Mesothelial cell of epicardium (in vitro differentiated cells): ENCODE measurements around the gene HDGFL1. TPM values are rescaled to one million over a fixed set of nuclear protein-coding genes. Genes with fewer than 3 reads are reported as not detected.

Source experiments
- DNase-seq, 2 experiments: peaks; one replicate each; pipeline ENCODE4 v3.0.0; 2021; ENCODE audit warnings: low spot score in 2 of 2; ENCODE audit not compliant: unreplicated experiment in 2 of 2
- H3K27ac Mint-ChIP-seq: 2 replicates; pipeline ENCODE4 v1.8.0; 2021; ENCODE audit warnings: mixed read lengths
- H3K27me3 Mint-ChIP-seq: 2 replicates; pipeline ENCODE4 v1.8.0; 2021; ENCODE audit warnings: low read depth, mixed read lengths
- H3K36me3 Mint-ChIP-seq: 2 replicates; pipeline ENCODE4 v1.8.0; 2021; ENCODE audit warnings: mixed read lengths
- H3K4me1 Mint-ChIP-seq: 2 replicates; pipeline ENCODE4 v1.8.0; 2021; ENCODE audit warnings: mixed read lengths
- H3K4me3 Mint-ChIP-seq: 2 replicates; pipeline ENCODE4 v1.8.0; 2021; ENCODE audit warnings: mild to moderate bottlenecking, moderate library complexity, mixed read lengths
- H3K9me3 Mint-ChIP-seq: 2 replicates; pipeline ENCODE4 v1.8.0; 2021; ENCODE audit warnings: mixed read lengths
- CTCF ChIP-seq: fragments of 200-600 bp; sonication (generic); IDR thresholded peaks from one replicate; pipeline ENCODE4 v1.5.0; 2021; ENCODE audit warnings: antibody characterized with exemption; ENCODE audit not compliant: unreplicated experiment
- total RNA-seq: library from RNA; stranded (reverse); gene quantifications from 3 replicates; pipeline ENCODE4 v1.2.1, GENCODE V29; 2021

HDGFL1 gene
- total RNA-seq, 1 donor from 2014 or later = 0.09 TPM

- H3K9me3 Mint-ChIP-seq = peaks cover 13% of the 10 kb centered on the region
Measured at GRCh38 chr6:22601984-22602383, 32.6 kb downstream of the HDGFL1 start.

DNA sequence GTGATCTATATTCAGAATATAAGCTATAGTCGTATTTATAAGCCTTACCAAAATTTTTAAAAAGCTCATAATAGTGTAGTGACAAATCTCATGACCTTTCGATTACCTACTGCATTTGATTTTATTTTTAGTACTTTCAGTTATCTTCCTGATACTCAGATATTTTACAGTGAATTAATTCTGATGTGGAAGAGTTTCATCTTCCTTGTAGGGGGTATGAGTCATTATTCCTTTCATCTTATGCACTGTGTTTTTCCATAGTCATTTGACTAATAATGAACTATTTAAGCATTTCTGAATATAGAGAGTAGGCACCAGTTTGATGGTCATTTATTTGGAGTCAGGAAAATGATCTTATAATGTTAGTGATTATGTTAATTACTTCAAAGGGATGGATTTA, 36.4 kb downstream of the HDGFL1 start:
- H3K36me3 Mint-ChIP-seq = peaks cover 11% of the 10 kb centered on the region
- H3K27ac Mint-ChIP-seq = no peak overlapping the region
- DNase-seq = no peak
- no peak for TF ChIP-seq CTCF
- H3K27me3 Mint-ChIP-seq = no peaks in the 10 kb centered on the region
- peaks cover 14% of the 10 kb centered on the region for H3K4me1 Mint-ChIP-seq
- no peak overlapping the region for H3K4me3 Mint-ChIP-seq
- H3K9me3 Mint-ChIP-seq = peaks cover 11% of the 10 kb centered on the region

More at GRCh38 chr6:22601984-22602383, 32.6 kb downstream of the HDGFL1 start:
- Mint-ChIP-seq H3K4me3 (no peak overlapping the region), H3K27ac (no peak overlapping the region), H3K4me1 (peaks cover 32% of the 10 kb centered on the region), H3K27me3 (no peaks in the 10 kb centered on the region), H3K36me3 (peaks cover 13% of the 10 kb centered on the region)
- DNase-seq = no peak
- no peak for TF ChIP-seq CTCF

GRCh38 chr6:22610127-22610526, 40.8 kb downstream of the HDGFL1 start:
- H3K4me1 Mint-ChIP-seq = peaks cover 45% of the 10 kb centered on the region
- H3K27me3 Mint-ChIP-seq = no peaks in the 10 kb centered on the region
- no peak for TF ChIP-seq CTCF
- H3K4me3 Mint-ChIP-seq = no peak overlapping the region
- H3K36me3 Mint-ChIP-seq = no peaks in the 10 kb centered on the region
- no peak for DNase-seq
- peaks cover 3% of the 10 kb centered on the region for H3K9me3 Mint-ChIP-seq
- no peak overlapping the region for H3K27ac Mint-ChIP-seq

DNA sequence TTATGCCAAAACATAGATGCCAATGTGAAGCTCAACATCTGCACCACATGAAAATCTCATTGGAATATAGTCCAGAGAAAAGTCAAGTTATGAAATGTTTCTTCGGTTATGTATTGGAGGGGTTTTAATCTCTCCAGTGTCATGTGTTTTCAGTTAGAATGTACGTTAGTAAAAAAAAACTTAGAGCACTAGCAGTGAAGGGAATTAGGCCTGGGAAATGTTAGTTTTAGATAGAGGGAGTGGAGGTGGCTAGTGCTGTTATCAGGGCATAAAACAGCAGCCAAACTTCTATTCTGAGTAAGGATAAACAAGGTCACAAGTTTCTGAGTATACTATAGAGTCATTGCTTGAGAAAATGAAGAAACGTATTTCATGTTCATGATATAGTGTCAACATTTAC, 42.9 kb downstream of the HDGFL1 start:
- Mint-ChIP-seq H3K4me3 (no peak overlapping the region), H3K27ac (peak overlapping the region; percentile 83)

DNA sequence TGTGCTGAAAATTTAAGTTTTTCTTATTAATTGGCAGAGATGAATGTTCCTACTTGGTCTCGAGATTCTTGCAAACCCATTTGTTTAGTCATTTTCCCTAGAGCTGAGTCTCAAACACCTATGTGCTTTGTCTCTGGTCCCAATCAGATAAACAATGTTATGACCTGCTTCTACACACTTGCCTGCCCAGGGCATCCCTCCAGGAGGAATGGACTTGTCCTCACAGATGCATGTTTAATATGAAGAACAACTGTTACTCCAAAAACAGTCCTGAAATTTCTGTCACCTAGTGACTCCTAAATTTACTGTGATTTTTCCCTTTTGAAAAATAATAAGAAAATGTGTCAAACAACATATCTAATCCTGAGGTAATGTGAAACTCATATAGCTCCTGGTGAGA, 43.7 kb downstream of the HDGFL1 start:
- no peak for DNase-seq
- H3K27me3 Mint-ChIP-seq = no peaks in the 10 kb centered on the region
- H3K4me3 Mint-ChIP-seq = no peak overlapping the region
- H3K27ac Mint-ChIP-seq = peak overlapping the region; percentile 68
- peaks cover 11% of the 10 kb centered on the region for H3K9me3 Mint-ChIP-seq
- H3K36me3 Mint-ChIP-seq = no peaks in the 10 kb centered on the region
- peaks cover 36% of the 10 kb centered on the region for H3K4me1 Mint-ChIP-seq
- no peak for TF ChIP-seq CTCF

More for the DNA sequence above, 42.9 kb downstream of the HDGFL1 start:
- H3K4me1 Mint-ChIP-seq = peaks cover 43% of the 10 kb centered on the region
- no peak for TF ChIP-seq CTCF
- H3K27me3 Mint-ChIP-seq = no peaks in the 10 kb centered on the region
- no peaks in the 10 kb centered on the region for H3K36me3 Mint-ChIP-seq
- H3K9me3 Mint-ChIP-seq = peaks cover 8% of the 10 kb centered on the region
- no peak for DNase-seq

DNA sequence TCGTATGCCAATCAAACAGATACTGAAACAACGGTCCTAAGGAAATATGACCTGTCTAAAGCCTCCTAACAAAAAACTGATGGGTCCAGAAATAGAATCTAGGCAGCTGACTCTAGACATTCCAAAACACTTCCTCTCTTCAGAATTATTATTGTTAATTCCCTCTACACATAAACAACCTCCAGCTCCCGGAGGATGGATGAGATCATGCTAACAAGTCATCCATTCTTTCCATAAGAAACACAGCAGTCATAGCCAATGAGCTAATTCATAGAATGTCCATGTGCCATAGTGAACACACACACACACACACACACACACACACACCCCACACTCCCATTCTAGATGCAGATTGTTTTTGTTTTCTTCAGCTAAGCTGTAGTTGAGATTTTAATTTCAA, 44.3 kb downstream of the HDGFL1 start:
- Mint-ChIP-seq H3K4me1 (peaks cover 32% of the 10 kb centered on the region), H3K9me3 (peaks cover 18% of the 10 kb centered on the region), H3K27ac (peak overlapping the region; percentile 60), H3K27me3 (no peaks in the 10 kb centered on the region), H3K36me3 (peaks cover 3% of the 10 kb centered on the region), H3K4me3 (no peak overlapping the region)
- TF ChIP-seq CTCF = no peak
- DNase-seq = no peak
